Neural progenitor cell (in vitro differentiated cells): ENCODE measurements around the gene LRRC45.

Source experiments
- EZH2 ChIP-seq: fragments of 200-600 bp; sonication (generic); IDR thresholded peaks from 2 replicates; pipeline ENCODE4 v1.6.1; 2017; ENCODE audit warnings: antibody characterized with exemption, mild to moderate bottlenecking, moderate library complexity
- EZH2phosphoT487 ChIP-seq: fragments of 200-600 bp; sonication (generic); IDR thresholded peaks from 2 replicates; pipeline ENCODE4 v1.6.1; 2017; ENCODE audit warnings: antibody characterized with exemption
- TF ChIP-seq, protein P1 (sequence below): fragments of 200-600 bp; sonication (generic); IDR thresholded peaks from 2 replicates; pipeline ENCODE4 v1.5.1; 2017; ENCODE audit warnings: antibody characterized with exemption, mild to moderate bottlenecking

DNA sequence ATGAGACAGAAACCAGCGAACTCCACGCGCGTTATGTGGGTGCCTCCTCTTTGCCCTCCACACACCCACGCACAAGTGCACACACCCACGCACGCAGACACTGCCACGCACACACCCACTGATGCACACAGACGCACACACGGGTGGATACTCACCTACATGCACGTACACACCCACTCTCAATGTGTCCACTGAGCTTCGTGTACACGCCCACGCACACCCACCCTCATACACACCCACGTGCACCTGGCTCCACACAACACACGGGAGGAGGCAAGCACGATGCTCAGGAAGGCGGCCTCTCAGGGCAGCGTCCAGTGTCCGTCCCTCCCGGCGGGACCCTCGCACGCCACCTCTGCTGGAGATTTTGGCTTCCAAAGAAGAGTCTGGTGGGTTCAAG lies 24.3 kb downstream of the LRRC45 start:
- TF ChIP-seq, protein P1, sequence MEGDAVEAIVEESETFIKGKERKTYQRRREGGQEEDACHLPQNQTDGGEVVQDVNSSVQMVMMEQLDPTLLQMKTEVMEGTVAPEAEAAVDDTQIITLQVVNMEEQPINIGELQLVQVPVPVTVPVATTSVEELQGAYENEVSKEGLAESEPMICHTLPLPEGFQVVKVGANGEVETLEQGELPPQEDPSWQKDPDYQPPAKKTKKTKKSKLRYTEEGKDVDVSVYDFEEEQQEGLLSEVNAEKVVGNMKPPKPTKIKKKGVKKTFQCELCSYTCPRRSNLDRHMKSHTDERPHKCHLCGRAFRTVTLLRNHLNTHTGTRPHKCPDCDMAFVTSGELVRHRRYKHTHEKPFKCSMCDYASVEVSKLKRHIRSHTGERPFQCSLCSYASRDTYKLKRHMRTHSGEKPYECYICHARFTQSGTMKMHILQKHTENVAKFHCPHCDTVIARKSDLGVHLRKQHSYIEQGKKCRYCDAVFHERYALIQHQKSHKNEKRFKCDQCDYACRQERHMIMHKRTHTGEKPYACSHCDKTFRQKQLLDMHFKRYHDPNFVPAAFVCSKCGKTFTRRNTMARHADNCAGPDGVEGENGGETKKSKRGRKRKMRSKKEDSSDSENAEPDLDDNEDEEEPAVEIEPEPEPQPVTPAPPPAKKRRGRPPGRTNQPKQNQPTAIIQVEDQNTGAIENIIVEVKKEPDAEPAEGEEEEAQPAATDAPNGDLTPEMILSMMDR = no peak
- no peak for TF ChIP-seq EZH2
- TF ChIP-seq EZH2phosphoT487 = no peak
